ENCODE data around the gene SLC4A7. TPM values are rescaled to one million over a fixed set of nuclear protein-coding genes. Genes with fewer than 3 reads are reported as not detected.

SLC4A7 gene
- total RNA-seq, 2 experiments from 2014 or later: 25.9 to 31.9 TPM

DNA sequence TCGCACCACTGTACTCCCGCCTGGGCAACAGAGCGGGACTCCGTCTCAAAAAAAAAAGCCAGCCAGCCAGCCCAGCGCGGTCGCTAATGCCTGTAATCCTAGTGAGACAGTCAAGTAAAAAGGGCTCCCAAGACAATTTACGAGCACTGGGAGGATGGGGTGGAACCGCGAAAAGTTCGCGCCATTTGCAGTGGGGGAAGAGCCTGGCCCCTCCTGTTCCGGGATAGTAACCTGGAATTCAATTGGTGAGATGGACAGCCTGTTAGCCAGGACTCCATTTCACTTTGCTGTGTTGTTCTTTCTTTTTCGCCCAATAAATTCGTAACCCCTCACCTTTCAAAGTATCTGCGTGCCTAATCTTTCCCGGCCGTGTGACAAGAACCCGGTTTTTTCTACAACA is 19.5 kb downstream of the SLC4A7 start:
- Histone ChIP-seq H3K9me3 (ENCODE audit: low read length) (no peaks in the 10 kb centered on the region), H3K9me2 (ENCODE audit: insufficient read depth, low read length) (no peaks in the 10 kb centered on the region), H2AFZ (ENCODE audit: low read length) (no peak overlapping the region), H3K27ac (ENCODE audit: low read depth, low read length, poor library complexity, severe bottlenecking) (no peak overlapping the region), H3K4me2 (ENCODE audit: low read length) (no peak overlapping the region), H3K4me3 (ENCODE audit: low read depth, low read length, poor library complexity, severe bottlenecking) (no peak overlapping the region), H3K79me2 (ENCODE audit: insufficient read depth, low read depth, low read length) (peaks cover 5% of the 10 kb centered on the region; the same call in 1 of the 2 replicates), H4K20me1 (ENCODE audit: insufficient read depth, low read length) (no peaks in the 10 kb centered on the region), H3K36me3 (ENCODE audit: insufficient read depth, low read length) (no peaks in the 10 kb centered on the region), H3K4me1 (ENCODE audit: insufficient read depth, low read length, poor library complexity, severe bottlenecking) (no peaks in the 10 kb centered on the region)
- BruUV-seq (replicated peaks): no TSS peak
- no peak for DNase-seq (ENCODE audit: low spot score)
- intact Hi-C loops (cut with micrococcal nuclease; ENCODE audit: unreplicated experiment): loop anchor here (5.0 kb wide), 1 partner anchor 152 kb away; no protein-coding TSS in a partner anchor
- ChIA-PET CTCF (ENCODE audit: unreplicated experiment) (no interaction called here), POLR2A (interaction anchor here (0.6 to 0.7 kb wide), 3 partner anchors 9 to 244 kb away, joined by 3 to 6 read pairs (median 5); partner anchors contain the start of gene SLC4A7)
- TF ChIP-seq EZH2phosphoT487 (IDR thresholded peaks at IDR 0.05; ENCODE audit: borderline replicate concordance, low read depth, low read length): no peak
- TF ChIP-seq, protein P1, sequence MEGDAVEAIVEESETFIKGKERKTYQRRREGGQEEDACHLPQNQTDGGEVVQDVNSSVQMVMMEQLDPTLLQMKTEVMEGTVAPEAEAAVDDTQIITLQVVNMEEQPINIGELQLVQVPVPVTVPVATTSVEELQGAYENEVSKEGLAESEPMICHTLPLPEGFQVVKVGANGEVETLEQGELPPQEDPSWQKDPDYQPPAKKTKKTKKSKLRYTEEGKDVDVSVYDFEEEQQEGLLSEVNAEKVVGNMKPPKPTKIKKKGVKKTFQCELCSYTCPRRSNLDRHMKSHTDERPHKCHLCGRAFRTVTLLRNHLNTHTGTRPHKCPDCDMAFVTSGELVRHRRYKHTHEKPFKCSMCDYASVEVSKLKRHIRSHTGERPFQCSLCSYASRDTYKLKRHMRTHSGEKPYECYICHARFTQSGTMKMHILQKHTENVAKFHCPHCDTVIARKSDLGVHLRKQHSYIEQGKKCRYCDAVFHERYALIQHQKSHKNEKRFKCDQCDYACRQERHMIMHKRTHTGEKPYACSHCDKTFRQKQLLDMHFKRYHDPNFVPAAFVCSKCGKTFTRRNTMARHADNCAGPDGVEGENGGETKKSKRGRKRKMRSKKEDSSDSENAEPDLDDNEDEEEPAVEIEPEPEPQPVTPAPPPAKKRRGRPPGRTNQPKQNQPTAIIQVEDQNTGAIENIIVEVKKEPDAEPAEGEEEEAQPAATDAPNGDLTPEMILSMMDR (conservative IDR thresholded peaks at IDR 0.05; ENCODE audit: low read length): no peak

DNA sequence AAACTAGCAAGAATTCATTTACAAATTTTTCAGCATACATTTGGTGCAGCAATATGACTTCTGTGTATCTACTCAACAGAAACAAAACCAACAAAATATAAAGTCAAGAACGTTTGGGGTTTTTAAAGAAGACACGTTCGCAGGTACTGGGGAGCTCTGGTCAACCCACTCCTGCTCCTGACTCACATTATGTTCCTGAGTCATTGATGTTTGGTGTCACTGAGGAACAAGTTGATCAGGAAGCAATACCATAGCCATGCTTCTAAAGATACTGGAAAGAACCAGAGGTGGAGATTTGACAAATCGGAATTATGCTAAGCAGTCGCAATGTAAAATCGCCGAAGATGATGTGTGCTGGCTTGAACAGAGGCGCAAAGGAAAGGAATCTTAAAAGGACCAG is 22.0 kb downstream of the SLC4A7 start:
- no peak overlapping the region for H3K4me2 ChIP-seq (ENCODE audit: low read length)
- BruUV-seq (replicated peaks): no TSS peak
- ChIA-PET CTCF (ENCODE audit: unreplicated experiment) (no interaction called here), POLR2A (interaction anchor here (0.6 kb wide), 1 partner anchor 594 kb away, joined by 4 read pairs; no protein-coding TSS in a partner anchor)
- TF ChIP-seq EZH2phosphoT487 (IDR thresholded peaks at IDR 0.05; ENCODE audit: borderline replicate concordance, low read depth, low read length): no peak
- TF ChIP-seq, protein P1 (conservative IDR thresholded peaks at IDR 0.05; ENCODE audit: low read length): no peak
- peaks cover 5% of the 10 kb centered on the region; the same call in 1 of the 2 replicates for H3K79me2 ChIP-seq (ENCODE audit: insufficient read depth, low read depth, low read length)
- no peaks in the 10 kb centered on the region for H3K9me3 ChIP-seq (ENCODE audit: low read length)
- no peak overlapping the region for H3K27ac ChIP-seq (ENCODE audit: low read depth, low read length, poor library complexity, severe bottlenecking)
- H4K20me1 ChIP-seq (ENCODE audit: insufficient read depth, low read length): no peaks in the 10 kb centered on the region
- H3K4me1 ChIP-seq (ENCODE audit: insufficient read depth, low read length, poor library complexity, severe bottlenecking): no peaks in the 10 kb centered on the region
- DNase-seq (ENCODE audit: low spot score): no peak
- H3K36me3 ChIP-seq (ENCODE audit: insufficient read depth, low read length): no peaks in the 10 kb centered on the region
- H3K9me2 ChIP-seq (ENCODE audit: insufficient read depth, low read length): no peaks in the 10 kb centered on the region
- no peak overlapping the region for H3K4me3 ChIP-seq (ENCODE audit: low read depth, low read length, poor library complexity, severe bottlenecking)
- intact Hi-C loops (cut with micrococcal nuclease; ENCODE audit: unreplicated experiment): no loop called here
- no peak overlapping the region for H2AFZ ChIP-seq (ENCODE audit: low read length)

DNA sequence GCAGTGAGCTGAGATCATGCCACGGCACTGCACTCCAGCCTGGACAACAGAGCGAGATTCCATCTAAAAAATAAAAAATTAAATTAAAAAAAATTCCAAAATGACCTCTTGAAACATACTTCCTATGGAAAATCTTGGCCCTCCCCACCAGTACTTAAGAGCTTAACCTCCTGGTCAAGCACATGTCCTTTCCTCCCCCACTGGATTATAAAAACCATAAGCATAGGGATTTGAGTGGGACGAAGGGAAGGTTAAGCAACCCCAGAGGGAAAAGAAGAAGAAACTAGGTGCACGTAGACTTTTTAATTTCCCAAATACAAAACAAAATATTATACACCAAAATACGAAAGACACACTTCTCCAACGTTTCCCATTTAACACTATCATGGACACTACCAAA is 25.3 kb downstream of the SLC4A7 start:
- CTCF ChIA-PET (ENCODE audit: unreplicated experiment): no interaction called here

More for the DNA sequence above, 25.3 kb downstream of the SLC4A7 start:
- H3K4me2 ChIP-seq (ENCODE audit: low read length): no peak overlapping the region
- POLR2A ChIA-PET: interaction anchor here (1.3 to 1.5 kb wide), 2 partner anchors 9 to 16 kb away, joined by 4 read pairs; no protein-coding TSS in a partner anchor
- no peak overlapping the region for H3K27ac ChIP-seq (ENCODE audit: low read depth, low read length, poor library complexity, severe bottlenecking)
- no peaks in the 10 kb centered on the region for H3K36me3 ChIP-seq (ENCODE audit: insufficient read depth, low read length)
- BruUV-seq (replicated peaks): no TSS peak
- no peak for TF ChIP-seq EZH2phosphoT487 (IDR thresholded peaks at IDR 0.05; ENCODE audit: borderline replicate concordance, low read depth, low read length)
- TF ChIP-seq, protein P1 (conservative IDR thresholded peaks at IDR 0.05; ENCODE audit: low read length): no peak
- H4K20me1 ChIP-seq (ENCODE audit: insufficient read depth, low read length): no peaks in the 10 kb centered on the region
- H3K4me1 ChIP-seq (ENCODE audit: insufficient read depth, low read length, poor library complexity, severe bottlenecking): no peaks in the 10 kb centered on the region
- no peak overlapping the region for H3K4me3 ChIP-seq (ENCODE audit: low read depth, low read length, poor library complexity, severe bottlenecking)
- H3K79me2 ChIP-seq (ENCODE audit: insufficient read depth, low read depth, low read length): no peaks in the 10 kb centered on the region
- no peaks in the 10 kb centered on the region for H3K9me2 ChIP-seq (ENCODE audit: insufficient read depth, low read length)
- no peak overlapping the region for H2AFZ ChIP-seq (ENCODE audit: low read length)
- DNase-seq (ENCODE audit: low spot score): no peak
- no peaks in the 10 kb centered on the region for H3K9me3 ChIP-seq (ENCODE audit: low read length)
- intact Hi-C loops (cut with micrococcal nuclease; ENCODE audit: unreplicated experiment): no loop called here
